Transverse colon (tissue), 4 donors: ENCODE data around the gene POLR3C. TPM values are rescaled to one million over a fixed set of nuclear protein-coding genes. Genes with fewer than 3 reads are reported as not detected.

Experiments used
- DNase-seq: peaks from one replicate; pipeline ENCODE4 v3.0.0-alpha.2; 2019
- H3K27ac ChIP-seq, 4 donors: fragments of 200-600 bp; sonication (generic); 2 replicates each; pipeline ENCODE4 v1.5.1; 2016 to 2018; ENCODE audit warnings: inconsistent platforms in 4 of 4
- H3K27me3 ChIP-seq: fragments of 200-600 bp; sonication (generic); 2 replicates; pipeline ENCODE4 v1.5.1; 2017; ENCODE audit warnings: inconsistent platforms
- H3K36me3 ChIP-seq, 4 donors: fragments of 200-600 bp; sonication (generic); 2 replicates each; pipeline ENCODE4 v1.5.1; 2017 to 2019; ENCODE audit warnings: inconsistent platforms in 4 of 4
- H3K4me1 ChIP-seq, 4 donors: fragments of 200-600 bp; sonication (generic); 2 replicates each; pipeline ENCODE4 v1.5.1; 2017 to 2020; ENCODE audit warnings: inconsistent platforms in 4 of 4
- H3K4me3 ChIP-seq, 4 donors: fragments of 200-600 bp; sonication (generic); 1 replicate in 1 of 4; 2 replicates in 3 of 4; pipeline versions ENCODE4 v1.5.1 to v1.6.1; 2017 to 2019; ENCODE audit warnings: inconsistent platforms in 4 of 4
- H3K9me3 ChIP-seq, 2 donors: fragments of 200-600 bp; sonication (generic); 2 replicates each; pipeline ENCODE4 v1.5.1; 2017 to 2019; ENCODE audit warnings: inconsistent platforms in 2 of 2
- CTCF ChIP-seq, 5 experiments: fragments of 200-600 bp in 3 of 5; fragments of 450-650 bp in 2 of 5; sonication (generic) in 3 of 5; IDR thresholded peaks; 1 replicate in 2 of 5; 2 replicates in 3 of 5; pipeline ENCODE4 v1.5.1; 2016 to 2017; ENCODE audit warnings: antibody characterized with exemption in 5 of 5, inconsistent platforms in 3 of 5, mild to moderate bottlenecking in 2 of 5, moderate library complexity in 1 of 5
- EP300 ChIP-seq: sonication (generic); formaldehyde crosslinking; IDR thresholded peaks from one replicate; pipeline ENCODE4 v1.6.1; 2017; ENCODE audit warnings: antibody characterized with exemption, low read depth
- POLR2A ChIP-seq: fragments of 450-650 bp; IDR thresholded peaks from one replicate; pipeline ENCODE4 v1.6.1; 2016; ENCODE audit warnings: antibody characterized with exemption, mild to moderate bottlenecking, moderate library complexity
- POLR2AphosphoS5 ChIP-seq, 3 donors: sonication (generic); formaldehyde crosslinking; IDR thresholded peaks; one replicate each; pipeline ENCODE4 v1.6.1; 2016; ENCODE audit warnings: antibody characterized with exemption in 3 of 3
- WGBS, 2 donors: methylation state at CpG; one replicate each; pipeline ENCODE4 v1.1.5; 2018; ENCODE audit warnings: low coverage in 1 of 2; 5-methylcytosine and 5-hydroxymethylcytosine counted together
- in situ Hi-C, 4 donors: fragments of 200-750 bp; cut with MboI; loops; one replicate each; pipeline versions ENCODE4 v1.15.0 to v1.15.1; 2017; ENCODE audit warnings: low sequenced_read_pairs in 3 of 4, low pct_ligation_motif_present in 1 of 4, low pct_unique_long_range_greater_than_20kb in 1 of 4
- intact Hi-C: fragments of 100-400 bp; cut with DNase I; formaldehyde crosslinking; loops from one replicate; pipeline ENCODE4 v1.15.1; 2023; ENCODE audit warnings: low total_unique reads
- total RNA-seq, 4 donors: library from RNA; depleted of rRNA; stranded (reverse); fragments of >200 nt; gene quantifications; one replicate each; pipeline ENCODE4 v1.1.0, GENCODE V29; 2016

POLR3C gene
- total RNA-seq, 4 donors from 2014 or later, result 13.1 to 77.2 (median 29.0) TPM

GRCh38 chr1:145858238-145858900 is 34.4 kb downstream of the POLR3C start:
- Histone ChIP-seq H3K27ac (peak overlapping the region; percentile 90 to 94 (median 92)), H3K4me1 (peaks cover 6 to 17% (median 13%) of the 10 kb centered on the region in 4 donors), H3K9me3 (no peaks in the 10 kb centered on the region), H3K27me3 (no peaks in the 10 kb centered on the region), H3K4me3 (peak overlapping the region; percentile 64 to 89 (median 80)), H3K36me3 (peaks cover 0 to 16% (median 6%) of the 10 kb centered on the region in 4 donors)
- peak; percentile 75 for DNase-seq
- TF ChIP-seq EP300 (no peak), CTCF (IDR thresholded peaks at IDR 0.05) (no peak), POLR2AphosphoS5 (IDR thresholded peaks at IDR 0.05) (no peak), POLR2A (no peak)
- in situ Hi-C loops (no loop called here), intact Hi-C loops (no loop called here)
- WGBS, 2 donors, result 0% methylated on average over 3 to 17 of the region's 35 CpGs

GRCh38 chr1:145858901-145859490 is 35.0 kb downstream of the POLR3C start, which contains the start of gene PIAS3:
Gene PIAS3 (minus strand): TSS chr1:145859081. CDS start chr1:145858990, 91 bp downstream.
- Histone ChIP-seq H3K4me3 (peak within 1 kb of the TSS; percentile 64 to 89 (median 80)), H3K27ac (peak within 1 kb of the TSS; percentile 90 to 94 (median 92)), H3K9me3 (no peaks in the 10 kb centered on the region), H3K4me1 (peaks cover 6 to 17% (median 13%) of the 10 kb centered on the region in 4 donors), H3K27me3 (no peaks in the 10 kb centered on the region), H3K36me3 (peaks cover 0 to 16% (median 4%) of the 10 kb centered on the region in 4 donors)
- DNase-seq, result peak; percentile 97
- intact Hi-C loops (no loop called here), in situ Hi-C loops (no loop called here)
- WGBS, 2 donors, result 1% methylated on average over 36 of the region's 42 CpGs; no CpG with 5 or more reads in 1 of the 2 donors
- TF ChIP-seq EP300 (no peak), CTCF (IDR thresholded peaks at IDR 0.05) (no peak), POLR2A (peak; percentile 81), POLR2AphosphoS5 (IDR thresholded peaks at IDR 0.05) (peak; percentile 92 to 95 (median 94))

DNA sequence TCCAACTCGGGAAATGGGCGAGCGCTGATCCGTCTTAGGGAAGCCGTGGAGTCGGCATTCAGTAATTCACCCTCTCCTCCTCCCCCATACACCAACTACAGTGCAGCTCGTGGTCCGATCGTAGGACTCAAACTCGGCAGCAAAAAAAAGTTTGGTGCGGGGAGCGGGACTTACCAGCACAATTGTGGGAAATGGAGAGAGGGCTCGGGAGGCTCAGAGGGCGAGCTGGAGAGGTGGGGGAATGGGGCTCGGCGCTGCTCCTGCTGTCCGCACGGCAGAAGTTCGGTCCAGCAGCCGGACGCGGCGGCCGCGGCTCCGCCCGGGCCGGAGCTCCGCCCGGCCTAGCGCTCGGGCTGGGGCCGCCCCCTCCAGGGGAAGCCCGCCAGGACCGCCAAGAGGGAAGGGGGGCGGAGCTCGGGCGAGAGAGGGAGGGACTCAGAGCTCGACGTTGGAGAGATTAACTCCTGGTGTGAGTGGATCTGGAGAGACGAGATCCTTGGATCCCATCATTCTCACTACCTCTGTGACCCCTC is 35.6 kb downstream of the POLR3C start:
- peaks cover 0 to 16% (median 4%) of the 10 kb centered on the region in 4 donors for H3K36me3 ChIP-seq
- intact Hi-C loops, result no loop called here
- in situ Hi-C loops, result no loop called here

More for the DNA sequence above, 35.6 kb downstream of the POLR3C start:
- Histone ChIP-seq H3K4me1 (peaks cover 6 to 17% (median 13%) of the 10 kb centered on the region in 4 donors), H3K27ac (peak overlapping the region; percentile 90 to 94 (median 92)), H3K27me3 (no peaks in the 10 kb centered on the region), H3K4me3 (peak overlapping the region; percentile 64 to 89 (median 80)), H3K9me3 (no peaks in the 10 kb centered on the region)
- WGBS, 2 donors, result 0% methylated on average over 23 of the region's 41 CpGs; no CpG with 5 or more reads in 1 of the 2 donors
- DNase-seq, result peak; percentile 94
- TF ChIP-seq CTCF (IDR thresholded peaks at IDR 0.05) (peak in 2 of 5 experiments; percentile 25 to 26), POLR2A (peak; percentile 61), EP300 (no peak), POLR2AphosphoS5 (IDR thresholded peaks at IDR 0.05) (peak; percentile 53 to 82 (median 79))
